ENCODE data around the gene FURIN. TPM values are rescaled to one million over a fixed set of nuclear protein-coding genes. Genes with fewer than 3 reads are reported as not detected.
"Not testable (repeated sequence)": the region's sequence is repeated elsewhere in the genome, so short reads cannot be mapped to it uniquely, and the experiment has no call there.

Gene FURIN
- polyA plus RNA-seq, 1 donor = 35.3 TPM

DNA sequence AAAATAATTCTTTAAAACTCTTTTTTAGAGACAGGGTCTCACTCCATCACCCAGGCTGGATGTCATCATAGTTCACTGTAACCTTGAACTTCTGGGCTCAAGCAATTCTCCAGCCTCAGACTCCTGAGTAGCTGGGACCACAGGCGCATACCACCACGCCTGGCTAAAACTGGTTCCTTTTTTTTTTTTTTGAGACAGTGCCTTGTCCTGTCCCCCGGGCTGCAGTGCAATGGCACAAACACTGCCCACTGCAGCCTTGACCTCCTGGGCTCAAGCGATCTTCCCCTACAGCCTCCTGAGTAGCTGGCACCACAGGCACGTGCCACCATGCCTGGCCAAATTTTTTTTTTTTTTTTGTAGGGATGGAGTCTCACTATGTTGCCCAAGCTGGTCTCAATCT, 23.7 kb upstream of the FURIN start:
- no peak for DNase-seq

DNA sequence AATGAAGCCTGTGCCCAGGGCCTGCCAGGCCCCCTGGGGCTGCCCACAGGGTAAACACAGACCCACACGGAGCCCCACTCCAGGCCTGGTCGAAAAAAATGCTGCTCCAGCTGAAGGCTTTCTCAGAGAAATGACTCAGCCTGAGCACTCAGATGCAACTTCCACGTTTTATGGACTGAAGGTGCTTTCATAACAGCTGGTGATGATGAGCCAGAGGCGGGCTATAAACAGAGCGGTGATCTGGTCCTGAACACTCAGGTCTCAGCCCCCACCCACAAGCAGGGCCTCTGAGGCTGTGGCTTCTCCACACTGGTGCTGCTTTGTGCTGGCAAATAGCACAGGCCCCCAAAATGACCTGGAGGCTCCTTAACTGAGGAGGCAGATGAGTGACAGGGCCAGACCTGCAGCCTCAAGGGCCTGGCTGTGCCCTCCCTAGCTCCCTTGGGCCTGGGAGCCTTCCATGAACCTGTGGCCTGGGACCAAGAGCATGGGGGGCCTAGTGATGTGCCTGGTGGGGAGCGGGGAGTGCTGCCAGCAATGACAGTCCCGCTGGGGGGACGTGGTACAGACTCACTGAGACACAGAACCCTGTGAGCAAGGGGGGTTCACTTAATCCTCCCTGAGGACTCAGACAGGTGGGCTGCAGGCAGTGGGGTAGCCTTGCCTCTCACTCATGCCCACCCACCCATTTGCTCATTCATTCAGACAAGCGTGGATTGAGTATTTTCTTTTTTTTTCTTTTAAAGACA, 23.0 kb upstream of the FURIN start:
- no peak for DNase-seq

DNA sequence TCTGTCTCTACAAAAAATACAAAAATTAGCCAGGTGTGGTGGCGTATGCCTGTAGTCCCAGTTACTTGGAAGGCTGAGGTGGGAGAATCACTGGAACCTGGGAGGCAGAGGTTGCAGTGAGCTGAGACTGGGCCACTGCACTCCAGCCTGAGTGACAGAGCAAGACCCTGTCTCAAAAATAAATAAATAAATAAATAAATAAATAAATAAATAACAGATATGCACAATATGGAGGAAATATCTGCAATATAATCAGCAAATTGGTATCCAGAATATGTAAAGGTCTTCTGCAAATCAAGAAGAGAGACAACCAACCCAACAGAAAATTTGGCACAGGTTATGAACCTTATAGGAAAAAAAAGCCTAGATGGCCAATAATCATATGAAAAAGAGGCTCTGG, 19.0 kb upstream of the FURIN start:
- not testable (repeated sequence) for DNase-seq

DNA sequence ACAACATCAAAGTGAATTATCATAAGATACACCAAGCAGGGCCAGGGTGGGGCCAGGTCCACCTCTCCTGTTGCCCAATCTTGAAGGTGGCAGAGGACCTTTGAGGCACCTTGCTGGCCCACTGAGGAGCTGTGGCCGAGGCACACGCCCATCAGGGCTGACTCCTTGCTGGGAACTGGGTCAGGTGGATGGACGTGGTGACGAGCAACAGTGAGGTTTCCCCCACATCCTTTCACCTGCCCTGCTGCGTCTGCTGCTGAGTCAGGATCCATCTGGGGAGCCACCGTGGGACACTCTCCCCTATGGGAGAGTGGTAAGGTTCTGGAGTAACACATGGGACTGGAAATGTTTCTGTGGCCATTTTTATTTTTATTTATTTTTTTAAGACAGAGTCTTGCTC, 17.3 kb upstream of the FURIN start:
- no peak for DNase-seq

DNA sequence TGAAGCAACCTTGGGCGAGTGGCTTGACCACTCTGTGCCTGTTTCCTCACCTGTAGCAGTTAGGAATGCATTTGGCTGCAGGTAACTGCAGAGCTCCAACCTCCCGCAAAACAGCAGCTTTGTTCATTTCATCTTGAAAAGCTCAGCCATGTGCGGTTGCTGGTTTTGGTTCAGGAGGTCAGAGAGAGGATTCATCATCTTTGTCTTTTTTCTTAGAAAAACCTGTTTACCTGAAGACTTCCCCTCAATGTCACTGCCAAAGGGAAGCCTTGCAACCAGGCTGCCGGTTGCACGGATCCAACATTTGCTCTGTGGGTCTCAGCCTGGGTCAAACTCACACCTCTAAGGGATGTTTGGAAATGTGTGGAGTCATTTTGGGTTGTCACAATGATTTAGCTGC, 16.4 kb upstream of the FURIN start:
- DNase-seq = no peak

DNA sequence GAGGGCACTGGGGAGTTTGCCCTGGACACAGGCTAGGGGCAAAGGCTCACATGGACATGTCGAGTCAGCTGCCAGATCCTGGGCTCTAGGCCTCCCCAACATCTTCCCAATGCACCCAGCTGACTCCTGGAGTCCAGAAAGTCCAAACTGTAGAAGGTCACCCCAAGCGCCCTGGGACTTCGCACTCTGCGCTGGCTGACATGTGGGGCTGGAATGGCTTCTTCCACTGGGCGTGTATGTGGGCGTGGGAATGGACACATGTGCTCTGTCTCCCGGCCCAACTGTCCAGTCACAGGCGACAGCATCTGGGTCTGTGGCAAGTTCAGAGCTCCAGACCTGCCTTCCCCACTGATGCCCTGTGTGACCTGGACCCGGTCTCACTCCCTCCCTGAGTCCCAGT, 13.2 kb upstream of the FURIN start:
- no peak for DNase-seq

DNA sequence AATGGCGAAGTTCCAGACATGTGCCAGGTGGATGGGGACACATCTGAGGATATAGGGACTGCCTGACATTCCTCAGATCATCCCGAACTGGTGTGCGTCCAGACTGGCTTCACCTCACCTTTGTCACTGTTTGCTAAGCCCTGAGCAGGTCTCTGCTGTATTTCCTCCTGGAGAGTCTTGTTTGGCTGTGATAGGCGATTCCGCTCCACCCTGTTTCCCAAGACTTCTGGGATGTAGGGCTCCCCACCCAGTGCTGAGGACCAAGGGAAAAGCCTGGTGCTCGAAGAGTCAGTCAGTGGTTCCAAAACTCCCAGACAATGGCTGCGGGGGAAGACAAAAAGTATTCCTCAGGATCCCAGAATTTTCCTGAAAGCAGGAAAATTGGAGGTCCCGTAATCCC, 11.1 kb upstream of the FURIN start:
- no peak for DNase-seq

DNA sequence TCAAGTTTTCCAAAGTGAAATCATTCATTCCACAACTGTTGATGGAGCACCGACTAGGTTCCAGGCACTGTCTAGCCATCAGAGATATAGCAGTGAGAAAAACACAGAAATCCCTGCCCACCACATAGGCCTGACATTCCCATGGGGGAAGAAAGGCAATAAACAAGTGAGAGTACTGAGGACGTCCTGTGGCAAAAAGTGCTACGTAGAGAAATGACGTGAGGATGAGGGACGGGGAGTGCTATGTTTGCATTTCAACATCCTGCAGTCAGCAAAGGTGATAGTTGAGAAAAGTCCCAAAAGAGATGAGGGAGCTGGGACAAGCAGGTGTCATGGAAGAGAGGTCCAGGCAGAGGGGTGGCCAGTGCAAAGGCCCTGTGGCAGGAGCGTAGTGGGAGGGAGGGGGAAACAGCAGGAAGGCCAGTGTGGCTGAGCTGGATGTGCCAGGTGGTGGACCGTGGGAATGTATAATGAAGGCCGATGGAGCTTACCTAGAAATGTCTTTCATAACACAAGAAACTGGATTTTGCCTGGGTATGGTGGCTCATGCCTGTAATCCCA, 10.4 kb upstream of the FURIN start:
- DNase-seq = no peak

DNA sequence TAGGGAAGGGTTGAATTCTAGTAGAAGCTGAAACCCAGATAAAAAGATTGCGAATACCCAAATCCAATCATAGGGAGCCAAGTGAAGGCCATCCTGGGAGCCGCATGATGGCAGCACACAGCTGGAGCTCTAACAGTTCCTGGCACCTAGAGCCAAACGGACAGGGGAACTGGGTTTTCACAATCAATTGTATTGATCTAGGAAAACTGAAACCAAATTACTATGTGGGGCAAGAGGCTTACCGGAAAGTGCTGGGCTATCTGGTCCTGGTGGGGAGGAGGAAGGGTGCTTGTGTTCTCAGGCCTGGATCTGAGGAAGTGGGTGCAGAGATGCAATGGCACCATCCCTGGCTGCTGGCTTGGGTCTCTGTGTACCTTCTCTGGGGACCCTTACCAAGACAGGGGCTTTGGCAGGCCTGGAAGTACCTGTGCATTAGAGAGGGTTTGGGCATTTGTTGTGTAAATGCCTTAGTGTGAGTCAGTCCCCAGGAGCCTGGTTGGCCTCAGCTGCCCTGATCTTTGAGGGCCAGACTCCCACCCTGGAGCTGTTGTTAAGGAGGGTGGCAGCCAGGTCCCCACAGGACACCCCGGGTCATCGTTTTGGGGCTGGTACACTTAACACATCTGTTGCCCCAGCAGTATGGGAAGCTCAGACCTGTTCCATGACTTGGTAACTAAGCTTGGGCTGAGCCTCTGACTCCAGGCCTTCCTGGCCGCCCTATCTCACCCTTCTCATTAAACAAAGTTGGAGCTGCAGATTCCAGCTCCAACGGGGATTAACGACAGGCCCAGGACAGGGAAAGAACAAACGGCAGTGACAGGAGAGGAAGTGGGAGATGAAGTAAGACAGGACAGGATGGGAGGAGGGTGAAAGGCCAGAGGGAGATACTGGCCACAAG, 8.9 kb upstream of the FURIN start:
- no peak for DNase-seq

DNA sequence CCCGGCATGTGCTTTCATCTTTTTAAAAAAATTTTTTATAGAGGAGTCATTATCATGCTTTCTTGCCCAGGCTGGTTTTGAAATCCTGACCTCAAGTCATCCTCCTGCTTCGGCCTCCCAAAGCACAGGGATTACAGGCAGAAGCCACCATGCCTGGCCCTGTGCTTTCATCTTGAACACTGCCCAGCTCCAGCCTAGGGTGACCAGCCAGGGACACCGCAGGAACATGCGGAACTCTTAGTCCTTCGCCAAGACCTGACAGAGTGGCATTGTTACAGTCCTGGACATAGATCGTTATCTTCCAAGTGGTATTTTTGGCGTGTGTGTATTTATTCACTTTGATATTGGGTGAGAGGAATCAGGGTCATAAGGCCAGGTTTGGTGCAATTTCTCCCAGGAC, 7.9 kb upstream of the FURIN start:
- DNase-seq = no peak

DNA sequence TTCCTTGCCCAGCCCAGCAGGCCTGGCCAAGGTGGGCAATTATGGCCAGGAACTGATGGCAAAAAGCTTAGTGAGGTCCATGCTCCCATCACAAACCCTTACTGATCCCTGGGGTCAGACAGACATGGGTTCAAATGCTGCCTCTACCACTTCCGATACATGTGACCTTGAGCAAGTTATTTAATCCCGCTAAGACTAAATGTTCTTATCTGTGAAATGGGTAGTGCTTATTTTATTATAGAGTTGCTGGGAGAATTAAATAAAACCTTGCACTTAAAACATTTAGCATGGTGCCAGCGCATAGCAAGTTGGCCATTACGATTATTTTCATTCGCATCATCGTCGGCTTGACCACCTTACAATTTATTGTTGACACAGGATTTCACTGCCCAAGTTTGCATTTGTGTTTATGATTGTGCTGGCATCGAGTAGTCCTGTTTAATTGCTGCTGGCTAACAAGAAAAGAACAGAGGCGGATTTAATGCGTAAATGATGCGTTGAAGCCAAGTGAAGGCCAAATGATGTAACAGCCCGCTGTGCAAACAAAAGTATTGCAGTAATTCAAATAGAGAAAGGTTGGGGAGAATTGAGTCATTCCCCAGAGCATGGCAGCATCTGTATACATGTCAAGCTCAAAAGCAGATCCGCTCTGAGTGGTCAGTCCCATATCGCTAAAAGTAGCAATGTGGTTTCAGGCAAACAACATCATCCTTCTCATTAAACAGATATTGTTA, 7.3 kb upstream of the FURIN start:
- no peak for DNase-seq

DNA sequence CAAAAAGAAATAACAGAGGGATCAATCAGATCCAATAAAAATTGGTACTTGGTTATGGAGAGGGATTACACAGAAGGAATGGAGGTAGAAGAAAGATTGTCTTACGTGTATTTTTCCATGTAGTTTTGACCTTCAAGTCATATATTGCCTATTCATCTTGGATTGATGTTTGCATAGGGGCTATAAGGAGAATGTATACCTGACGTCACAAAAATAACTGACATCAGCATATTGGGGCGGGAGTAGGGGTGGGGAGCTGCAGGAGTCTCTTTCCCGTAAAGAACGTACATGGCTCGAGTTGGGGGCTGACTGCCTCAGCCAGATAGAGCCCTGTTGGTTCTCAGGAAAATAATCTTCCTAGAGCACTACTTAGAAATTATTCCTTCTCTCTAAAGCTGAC, 5.9 kb upstream of the FURIN start:
- no peak for DNase-seq

DNA sequence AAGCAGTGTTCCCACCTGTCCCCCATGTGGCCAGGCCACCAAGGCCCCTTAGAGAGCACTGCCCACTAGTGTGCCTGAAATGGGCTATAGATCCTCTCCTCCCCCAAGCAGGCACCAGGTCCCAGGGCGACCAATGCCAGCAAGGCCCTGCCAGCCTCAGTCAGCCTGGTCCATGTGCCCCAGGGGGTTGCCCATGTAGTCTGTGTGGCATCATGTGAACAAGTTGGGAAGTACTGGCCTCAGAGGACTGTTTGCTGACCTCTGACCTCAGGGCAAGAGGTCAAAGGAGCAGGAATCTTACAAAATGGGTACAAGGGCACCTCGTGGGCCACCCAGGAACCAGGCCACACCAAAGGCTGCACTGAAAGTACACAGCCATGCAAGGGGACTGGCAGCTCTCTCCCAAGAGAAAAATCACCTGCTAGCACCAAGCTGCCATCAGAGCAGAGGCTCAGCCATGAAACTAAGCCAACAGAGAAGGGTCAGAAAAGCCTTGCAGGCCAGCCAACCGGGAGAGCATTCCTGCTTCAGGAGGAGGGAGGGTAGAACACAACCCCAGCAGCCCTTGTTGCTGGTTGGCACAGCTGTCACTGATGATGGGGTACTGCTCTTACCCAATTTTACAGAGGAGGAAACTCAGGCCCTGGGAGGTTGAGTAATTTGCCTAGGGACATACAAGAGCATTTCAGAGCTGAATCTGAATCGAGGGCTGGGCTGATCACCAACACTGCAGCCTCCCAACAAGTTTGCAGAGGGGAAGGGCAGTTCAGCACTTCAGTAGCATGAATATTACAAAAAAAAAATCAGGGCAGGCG, 5.2 kb upstream of the FURIN start:
- DNase-seq = no peak

DNA sequence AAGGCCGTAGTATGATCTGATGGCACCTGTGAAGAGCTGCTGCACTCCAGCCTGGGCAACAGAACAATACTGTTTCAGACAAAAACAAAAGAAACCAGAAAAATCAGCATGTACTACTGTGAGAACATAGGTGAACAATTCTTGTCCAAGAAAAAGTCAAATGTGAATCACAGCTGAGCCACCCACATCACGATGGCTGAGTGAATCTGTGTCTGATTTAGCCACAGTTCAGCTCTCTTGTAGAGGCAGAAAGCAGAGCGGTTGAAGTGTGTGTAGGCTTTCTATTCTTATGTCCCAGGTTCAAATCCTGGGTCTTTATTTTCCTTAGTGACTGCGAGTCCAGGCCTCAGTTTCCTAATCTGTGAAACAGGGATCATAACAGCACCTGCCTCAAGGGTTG, 4.4 kb upstream of the FURIN start:
- no peak for DNase-seq

DNA sequence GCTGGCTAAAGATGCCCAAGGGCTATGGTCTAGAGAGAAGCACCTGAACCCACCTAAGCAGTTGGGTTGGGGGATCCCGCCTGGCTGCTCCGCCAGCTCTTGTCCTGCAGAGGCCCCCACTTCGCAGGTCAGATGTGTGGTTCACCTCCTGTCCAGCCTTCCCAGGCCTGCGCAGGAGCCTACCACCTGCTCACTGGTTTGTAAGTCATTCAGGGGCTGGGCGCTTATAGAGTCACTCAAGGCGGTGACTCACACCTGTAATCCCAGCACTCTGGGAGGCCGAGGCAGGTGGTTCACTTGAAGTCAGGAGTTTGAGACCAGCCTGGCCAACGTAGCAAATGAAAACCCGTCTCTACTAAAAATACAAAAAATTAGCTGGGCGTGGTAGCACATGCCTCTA, 3.9 kb upstream of the FURIN start:
- DNase-seq = no peak

DNA sequence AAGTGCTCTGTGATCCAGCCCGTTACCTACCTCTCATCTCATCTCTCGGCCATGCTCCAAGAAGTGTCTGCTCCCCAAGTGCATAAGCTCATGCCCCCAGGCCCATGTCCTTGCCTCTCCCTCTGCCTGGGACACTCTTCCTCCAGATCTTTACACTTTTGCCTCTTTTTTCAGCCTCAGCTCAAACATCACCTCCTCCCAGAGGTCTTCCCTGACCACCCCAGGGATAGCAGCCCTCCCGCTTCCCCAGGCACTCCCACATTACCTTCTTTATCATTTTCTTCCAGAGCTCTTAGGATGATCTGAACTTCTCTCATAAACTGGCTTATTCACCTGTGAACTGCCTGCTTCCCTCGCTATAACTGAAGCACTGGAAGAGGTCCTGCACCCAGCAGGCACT, 2.7 kb upstream of the FURIN start:
- DNase-seq = no peak

DNA sequence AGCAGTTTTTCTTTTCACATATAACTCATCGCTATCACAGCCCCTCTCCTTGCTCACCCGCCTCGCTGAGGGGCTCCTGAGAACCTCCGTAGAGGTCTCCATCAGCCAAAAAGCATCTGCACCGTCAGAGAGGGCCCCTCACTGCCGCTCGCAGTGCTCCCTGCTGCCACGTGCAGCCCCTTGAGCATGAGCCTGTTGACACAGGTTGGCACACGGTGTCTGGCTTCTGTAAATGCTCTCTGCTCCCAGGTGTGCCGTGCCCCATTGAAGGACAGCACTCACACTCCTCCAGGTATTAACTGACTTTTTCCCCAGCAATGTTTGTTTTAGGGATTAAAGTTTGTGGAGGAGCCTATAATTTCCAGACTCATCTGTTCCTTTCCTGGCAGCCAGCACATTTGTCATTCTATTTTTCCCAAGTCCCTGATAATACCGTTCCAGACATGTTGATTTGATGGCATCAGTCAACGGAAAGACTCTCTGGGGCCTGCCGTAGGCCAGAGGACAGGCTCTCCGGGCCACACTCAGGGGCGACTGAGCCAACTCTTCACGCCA, 2.1 kb upstream of the FURIN start:
- DNase-seq = no peak

DNA sequence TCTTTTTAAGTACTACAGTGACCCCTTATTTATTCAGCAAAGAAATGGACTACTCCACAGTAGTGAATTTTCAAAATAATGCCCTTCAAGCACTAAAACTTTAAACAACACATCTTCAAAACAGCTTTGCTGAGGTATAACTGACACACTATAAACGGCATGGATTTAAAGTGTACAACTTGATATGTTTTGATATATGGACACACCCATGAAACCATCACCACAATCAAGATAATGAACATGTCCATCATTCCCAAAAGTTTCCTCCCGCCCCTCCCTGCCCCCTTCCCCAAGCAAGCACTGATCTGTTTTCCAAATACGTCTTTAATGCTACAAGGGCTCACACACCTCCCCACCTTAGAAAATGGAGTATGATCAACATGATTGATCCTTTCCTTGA, 1.6 kb upstream of the FURIN start:
- no peak for DNase-seq

DNA sequence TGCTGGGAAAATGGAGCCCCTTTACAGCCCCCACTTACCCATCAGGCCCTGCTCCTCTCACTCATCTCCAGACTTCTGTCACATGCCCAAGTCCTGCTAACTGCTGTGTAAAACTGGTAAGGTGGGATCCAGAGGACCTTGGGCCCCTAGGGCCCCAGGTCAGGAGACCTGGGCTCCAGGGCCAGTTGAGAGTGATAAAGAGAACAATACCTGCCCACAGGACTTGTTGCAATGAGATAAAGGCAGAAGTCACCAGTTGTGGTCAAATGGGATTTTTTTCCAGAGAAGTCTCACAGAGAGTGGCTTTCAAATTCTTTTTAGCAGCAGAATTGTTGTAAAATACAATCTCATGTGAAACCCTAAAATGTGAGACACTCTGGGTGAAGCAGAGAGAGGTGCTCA, 753 bp downstream of the FURIN start:
- no peak for DNase-seq

DNA sequence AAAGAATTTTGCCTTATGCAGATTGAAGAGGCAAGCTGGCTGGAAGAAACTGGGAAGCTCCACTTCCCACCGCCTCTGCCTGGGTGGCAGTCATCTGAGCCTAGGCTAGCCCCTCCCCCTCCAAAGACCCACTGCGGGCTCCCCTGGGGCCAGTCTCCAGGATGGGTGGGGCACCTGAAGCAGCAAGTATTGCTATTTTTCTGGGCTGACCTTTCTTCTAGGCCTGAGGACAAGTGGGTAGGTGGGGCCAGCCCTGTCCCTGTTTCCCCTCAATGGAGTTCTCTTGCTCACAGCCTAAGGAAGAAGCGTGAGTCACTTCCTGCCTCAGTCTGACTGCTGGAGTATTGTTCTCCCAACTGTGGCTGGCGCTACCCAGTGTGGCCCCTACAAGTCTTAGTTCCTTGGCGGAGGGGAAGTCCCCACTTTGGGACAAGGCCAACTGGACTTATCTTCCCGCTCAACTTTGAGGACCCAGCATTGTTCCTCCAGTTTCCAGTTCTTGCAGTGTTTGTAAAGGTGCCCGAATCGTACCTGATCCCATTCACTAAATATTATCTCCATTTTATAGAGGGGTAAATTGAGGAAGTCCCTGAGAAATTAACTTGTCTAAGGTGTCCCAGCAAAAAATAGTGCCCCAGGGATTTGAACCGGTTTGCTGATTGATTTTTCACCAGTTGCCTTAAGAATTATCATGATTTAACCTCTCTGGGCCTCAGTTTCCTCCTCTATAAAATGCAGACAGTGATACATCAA, 1.4 kb downstream of the FURIN start:
- DNase-seq = no peak

Data from hindlimb muscle (tissue), 1 donor.